Bone marrow (tissue), 2 donors: ENCODE data around the gene KRTAP1-1.
"Not testable (repeated sequence)": the region's sequence is repeated elsewhere in the genome, so short reads cannot be mapped to it uniquely, and the experiment has no call there.

Experiments used
- DNase-seq, 2 donors: peaks; one replicate each; lab custom pipeline; 2025; lab: John Stamatoyannopoulos, UW

Gene KRTAP1-1, protein sequence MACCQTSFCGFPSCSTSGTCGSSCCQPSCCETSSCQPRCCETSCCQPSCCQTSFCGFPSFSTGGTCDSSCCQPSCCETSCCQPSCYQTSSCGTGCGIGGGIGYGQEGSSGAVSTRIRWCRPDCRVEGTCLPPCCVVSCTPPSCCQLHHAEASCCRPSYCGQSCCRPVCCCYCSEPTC

DNA sequence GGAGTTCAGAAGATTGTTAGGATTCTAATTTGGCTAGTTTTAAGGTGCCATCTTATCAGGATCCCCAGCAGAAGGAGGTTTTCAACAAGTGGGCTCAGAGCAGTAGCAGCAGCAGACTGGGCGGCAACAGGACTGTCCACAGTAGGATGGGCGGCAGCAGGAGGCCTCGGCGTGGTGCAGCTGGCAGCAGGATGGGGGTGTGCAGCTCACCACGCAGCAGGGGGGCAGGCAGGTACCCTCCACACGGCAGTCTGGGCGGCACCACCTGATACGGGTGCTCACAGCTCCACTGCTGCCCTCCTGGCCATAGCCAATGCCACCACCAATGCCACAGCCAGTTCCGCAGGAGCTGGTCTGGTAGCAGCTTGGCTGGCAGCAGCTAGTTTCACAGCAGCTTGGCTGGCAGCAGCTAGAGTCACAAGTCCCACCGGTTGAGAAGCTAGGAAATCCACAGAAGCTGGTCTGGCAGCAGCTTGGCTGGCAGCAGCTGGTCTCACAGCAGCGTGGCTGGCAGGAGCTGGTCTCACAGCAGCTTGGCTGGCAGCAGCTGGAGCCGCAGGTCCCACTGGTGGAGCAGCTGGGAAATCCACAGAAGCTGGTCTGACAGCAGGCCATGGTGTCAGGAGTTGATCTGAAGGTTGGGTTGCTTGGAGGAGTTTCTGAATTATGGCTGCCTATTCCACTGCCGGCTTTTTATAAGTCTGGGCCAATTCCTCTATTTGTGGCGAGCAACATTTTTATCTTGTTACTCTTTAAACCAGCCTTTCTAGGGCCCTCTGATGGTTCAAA is at the start of gene KRTAP1-1:
Gene KRTAP1-1 (minus strand): TSS at position 668 of the 789 bp plus-strand sequence. CDS start 53 bp downstream, at position 615.
- DNase-seq = not testable (repeated sequence)

DNA sequence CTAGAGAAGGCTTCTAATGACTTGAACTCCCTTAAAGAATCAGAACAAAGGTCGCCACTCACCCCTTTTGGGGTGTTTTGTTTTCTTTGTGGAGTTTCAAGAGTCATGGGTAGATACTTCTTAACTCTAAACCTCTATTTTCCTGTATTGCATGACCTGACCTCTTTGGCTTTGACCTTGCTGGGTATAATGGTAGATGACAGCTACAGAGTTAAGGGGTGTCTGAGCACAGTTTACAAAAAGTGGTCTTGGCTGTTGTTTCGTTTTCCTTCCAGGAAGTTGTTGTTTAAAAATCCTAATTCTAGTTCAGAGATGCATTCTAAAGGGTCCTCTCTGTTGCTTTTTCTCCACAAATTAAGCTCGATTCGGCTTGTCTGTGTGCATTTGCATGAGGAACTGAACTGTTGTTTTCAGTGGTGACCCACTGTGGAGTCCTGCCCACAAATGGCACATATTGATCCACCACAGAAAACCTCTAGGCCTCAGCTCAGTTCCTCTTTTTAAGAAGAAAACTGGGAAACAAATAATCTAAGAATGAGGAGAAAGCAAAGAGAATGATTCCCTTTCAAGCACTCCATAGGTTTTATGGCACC is 47.6 kb upstream of the KRTAP1-1 start:
- DNase-seq = not testable (repeated sequence)

DNA sequence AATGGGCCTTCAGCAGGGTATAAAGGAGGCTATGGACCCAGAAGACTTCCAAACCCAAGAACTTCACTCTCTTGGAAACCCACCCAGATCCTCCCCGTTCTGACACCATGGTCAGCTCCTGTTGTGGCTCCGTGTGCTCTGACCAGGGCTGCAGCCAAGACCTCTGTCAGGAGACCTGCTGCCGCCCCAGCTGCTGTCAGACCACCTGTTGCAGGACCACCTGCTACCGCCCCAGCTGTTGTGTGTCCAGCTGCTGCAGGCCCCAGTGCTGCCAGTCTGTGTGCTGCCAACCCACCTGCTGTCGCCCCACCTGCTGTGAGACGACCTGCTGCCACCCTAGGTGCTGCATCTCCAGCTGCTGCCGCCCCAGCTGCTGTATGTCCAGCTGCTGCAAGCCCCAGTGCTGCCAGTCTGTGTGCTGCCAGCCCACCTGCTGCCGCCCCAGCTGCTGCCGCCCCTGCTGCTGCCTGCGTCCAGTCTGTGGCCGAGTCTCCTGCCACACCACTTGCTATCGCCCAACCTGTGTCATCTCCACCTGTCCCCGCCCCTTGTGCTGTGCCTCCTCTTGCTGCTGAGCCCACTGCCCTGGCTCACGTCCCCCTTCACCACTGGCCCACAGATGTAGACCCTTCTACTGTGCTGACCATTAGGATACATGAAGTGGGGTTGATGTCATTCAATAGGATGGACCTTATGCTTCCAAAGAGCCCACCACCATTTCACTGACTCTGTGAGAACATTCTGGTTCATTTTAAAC is 43.0 kb upstream of the KRTAP1-1 start, which contains the start of gene KRTAP4-7:
Gene KRTAP4-7 (plus strand): TSS at position 51 of the 757 bp plus-strand sequence. CDS start 57 bp downstream, at position 108.
- not testable (repeated sequence) for DNase-seq

DNA sequence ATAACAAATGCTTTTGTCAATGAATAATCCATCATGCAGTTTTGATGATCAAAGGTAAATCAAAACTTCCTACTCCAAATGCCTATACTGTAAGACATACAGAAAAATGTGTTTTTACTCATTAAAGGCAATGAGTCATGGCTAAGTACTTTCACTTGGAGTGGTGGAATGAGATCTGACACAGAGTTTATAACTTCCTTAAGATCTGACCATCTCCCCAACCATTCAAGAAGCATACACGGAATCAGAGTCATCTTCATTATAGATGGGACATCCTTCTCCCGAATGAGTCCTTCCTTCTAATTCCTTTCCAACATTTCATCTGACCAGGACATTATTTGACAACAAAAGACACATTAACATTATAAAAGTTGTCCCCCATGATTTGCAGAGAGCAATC is 42.2 kb upstream of the KRTAP1-1 start:
- DNase-seq = not testable (repeated sequence)

DNA sequence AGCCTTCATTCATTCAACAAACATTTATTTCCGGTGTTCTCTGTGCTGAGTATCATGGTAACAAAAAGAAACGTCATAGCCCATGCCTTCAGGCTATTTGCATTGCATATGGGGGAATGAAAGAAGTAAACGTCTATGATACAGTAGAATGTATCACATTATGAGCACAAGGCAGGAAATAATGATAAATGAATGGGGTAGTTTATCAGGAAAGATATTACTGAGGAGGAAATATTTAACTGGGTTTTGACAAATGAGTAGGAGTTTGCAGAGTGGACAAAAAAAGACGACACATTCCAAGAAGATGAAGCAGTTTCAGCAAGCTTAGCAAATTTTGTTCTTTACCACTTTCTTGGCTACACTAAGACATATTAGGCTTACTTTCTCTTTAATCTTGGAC is 41.4 kb upstream of the KRTAP1-1 start:
- DNase-seq = no peak

DNA sequence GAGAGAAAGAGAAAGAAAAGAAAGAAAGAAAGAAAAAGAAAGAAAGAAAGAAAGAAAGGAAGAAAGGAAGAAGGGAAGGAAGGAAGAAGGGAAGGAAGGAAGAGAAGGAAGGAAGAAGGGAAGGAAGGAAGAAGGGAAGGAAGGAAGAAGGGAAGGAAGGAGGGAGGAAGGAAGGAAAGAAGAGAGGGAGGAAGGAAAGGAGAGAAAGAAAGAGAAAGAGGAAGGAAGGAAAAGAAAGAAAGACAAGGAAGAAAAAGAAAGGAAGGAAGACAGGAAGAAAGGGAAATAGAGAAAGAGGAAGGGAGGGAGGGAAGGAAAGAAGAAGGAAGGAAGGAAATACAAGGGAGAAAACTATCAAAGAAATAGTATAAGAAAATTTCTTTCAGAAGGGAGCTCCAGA is 35.5 kb upstream of the KRTAP1-1 start:
- no peak for DNase-seq

DNA sequence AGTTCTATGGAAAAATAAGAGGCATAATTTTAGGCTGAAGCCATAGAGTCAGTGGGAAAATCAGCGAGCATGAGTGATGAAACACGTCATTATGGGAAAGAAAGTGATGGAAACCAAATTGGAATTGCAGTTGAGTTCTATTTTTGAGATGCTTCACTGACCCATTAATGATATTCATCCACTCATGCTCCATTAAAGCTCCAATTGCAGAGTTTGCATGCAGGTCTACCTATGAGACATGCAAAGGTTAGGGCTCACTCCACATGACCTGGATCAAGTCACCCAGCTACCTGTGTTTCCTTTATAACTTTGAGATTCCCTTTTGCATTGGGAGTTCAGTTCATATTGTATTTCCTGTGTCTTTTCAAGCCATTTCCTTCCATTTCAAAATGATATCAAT is 32.4 kb upstream of the KRTAP1-1 start:
- DNase-seq = no peak

DNA sequence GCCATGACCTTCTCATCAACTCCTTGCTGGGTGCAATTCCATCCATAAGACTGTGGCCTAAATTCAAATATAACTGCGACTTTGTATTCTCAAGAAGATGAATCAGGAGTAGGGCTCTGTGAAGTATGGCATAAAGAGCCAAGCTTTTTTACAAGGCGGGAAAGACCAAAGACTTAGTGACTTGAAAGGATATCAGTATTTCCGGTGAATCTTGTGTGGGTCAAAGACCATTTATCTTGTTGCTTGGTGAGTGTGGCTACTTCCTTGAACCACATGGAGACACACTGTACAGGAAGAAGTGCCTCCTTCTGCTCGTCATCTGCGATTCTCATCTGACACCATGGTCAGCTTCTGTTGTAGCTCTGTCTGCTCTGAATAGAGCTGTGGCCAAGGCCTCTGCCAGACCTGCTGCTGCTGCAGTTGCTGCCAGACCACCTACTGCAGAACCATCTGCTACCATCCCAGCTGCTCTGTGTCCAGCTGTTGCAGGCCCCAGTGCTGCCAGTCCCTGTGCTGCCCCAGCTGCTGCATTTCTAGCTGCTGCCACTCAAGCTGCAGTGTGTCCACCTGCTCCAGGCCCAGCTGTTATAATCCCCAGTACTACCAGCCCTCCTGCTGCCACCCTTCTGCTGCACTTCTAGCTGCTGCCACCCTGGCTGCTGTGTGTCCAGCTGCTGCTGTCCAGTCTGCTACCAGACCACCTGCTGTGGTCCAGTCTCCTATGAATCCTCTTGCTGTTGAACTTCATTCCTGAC is 30.5 kb upstream of the KRTAP1-1 start:
- no peak for DNase-seq

DNA sequence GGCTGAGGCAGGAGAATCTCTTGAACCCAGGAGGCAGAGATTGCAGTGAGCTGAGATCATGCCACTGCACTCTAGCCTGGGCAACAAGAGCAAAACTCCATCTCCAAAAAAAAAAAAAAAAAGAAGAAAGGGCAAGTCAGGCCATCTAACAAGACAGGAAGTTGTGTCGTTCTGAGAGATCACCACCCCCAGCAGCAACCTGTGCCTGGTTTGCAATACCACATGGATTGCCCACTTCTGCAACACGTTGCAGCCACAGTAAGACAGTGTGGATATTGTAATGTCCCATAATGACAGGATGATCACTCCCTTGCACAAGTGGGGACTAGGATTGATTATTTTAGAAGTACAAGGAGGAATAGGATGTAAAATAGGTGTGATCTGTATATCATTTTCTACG is 27.8 kb upstream of the KRTAP1-1 start:
- no peak for DNase-seq

DNA sequence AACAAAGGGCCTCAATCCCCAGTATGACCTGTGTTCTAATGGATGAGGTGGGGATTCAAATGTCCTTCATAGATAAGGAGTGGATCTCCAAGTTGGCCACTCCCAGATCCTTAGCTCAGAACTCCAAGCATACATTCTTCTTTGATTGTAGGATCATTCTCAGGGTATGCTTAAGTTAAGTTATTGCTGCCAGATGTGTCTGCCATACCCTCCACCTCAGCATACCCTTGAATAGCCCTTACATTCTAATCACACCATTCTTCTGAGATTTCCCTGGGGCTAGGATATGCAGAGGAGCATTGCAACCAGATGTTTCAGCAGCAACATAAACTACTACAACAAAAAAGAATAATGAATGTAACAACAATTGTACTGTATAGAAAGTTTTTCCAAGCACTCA is 26.0 kb upstream of the KRTAP1-1 start:
- DNase-seq = no peak

DNA sequence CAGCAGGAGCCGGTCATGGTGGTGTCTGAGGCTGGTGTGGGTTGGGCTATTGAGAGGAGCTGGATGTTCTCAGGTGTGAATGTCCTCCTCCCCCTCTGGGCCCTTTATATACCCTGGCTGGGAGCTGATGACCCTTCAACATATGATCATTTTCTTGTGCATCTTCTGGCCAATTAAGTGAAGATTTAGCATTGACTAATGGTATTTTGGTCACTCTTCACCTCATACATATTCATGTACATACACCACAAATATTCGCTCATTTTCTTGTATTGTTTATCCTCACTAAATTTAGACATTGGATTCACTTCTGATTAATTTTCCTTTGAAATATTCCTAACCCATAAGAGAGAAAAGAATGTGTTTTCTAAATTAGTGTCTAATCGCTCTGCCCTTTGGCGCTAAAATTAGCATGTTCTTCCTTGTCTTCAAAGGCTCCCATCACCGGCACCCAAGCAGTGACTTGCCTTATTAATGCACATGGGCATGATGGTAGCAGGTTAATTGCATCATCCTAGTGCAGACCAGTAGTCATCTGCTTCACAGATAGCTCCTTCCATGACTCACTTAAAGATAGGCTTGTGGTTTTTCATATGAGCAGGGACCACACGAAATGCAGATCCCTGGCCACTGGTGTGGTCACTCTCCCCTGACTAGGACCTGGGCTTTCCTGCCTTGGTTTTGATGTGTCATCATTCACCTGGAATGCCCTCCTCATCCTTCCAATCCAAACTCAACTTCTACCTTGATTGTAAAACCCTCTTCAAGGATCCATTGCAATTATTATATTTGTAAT is 24.8 kb upstream of the KRTAP1-1 start, which contains the start of gene KRTAP2-4:
Gene KRTAP2-4 (minus strand): TSS at position 51 of the 796 bp plus-strand sequence. CDS start 34 bp downstream, at position 17.
- no peak for DNase-seq

DNA sequence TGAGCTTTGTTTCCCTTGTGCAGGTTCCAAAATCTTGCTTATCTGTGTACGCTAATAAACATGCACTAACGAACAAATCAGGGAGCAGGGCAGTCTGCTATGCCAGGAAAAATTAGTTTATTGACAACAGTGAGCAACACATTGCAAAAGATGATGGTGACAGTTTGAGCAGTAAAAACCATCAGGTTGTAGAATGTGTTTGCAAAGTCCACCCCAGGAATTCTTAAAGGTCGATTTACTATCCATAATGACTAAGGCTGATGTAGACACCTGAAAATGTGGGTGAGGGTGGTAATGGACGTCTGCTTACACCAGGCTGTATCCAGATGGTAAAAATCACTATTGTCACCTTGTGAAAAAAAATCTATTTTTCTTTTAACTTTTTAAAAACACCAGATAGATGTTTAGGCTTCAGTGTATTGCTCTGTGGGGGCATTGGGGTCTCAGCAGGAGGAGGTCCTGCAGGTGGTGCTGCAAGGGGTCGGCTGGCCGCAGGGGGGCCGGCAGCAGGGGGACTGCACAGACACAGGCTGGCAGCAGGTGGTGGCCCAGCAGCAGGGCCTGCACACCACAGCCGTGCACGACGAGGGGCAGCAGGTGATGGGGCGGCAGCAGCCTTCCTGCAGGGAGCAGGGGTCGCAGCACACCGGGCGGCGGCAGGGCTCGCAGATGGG is 23.9 kb upstream of the KRTAP1-1 start:
- DNase-seq = not testable (repeated sequence)

DNA sequence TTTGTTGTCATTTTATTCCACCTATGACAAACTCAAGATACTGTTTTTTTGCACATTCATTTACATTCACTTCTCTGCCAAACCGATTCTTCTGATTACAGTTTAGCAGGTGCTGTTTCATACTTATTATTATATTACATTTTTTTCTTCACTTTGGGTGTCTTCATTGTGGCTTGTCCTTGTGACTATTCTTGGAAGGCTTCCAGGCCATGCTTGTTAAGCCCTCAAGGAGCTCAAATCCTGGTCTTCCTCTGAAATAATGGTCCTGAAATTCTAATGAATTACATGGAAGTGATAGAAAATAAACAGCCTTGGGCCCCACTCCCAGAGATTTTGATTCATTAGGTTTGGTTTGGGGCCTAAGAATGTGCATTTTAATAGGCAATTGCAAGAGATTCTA is 23.1 kb upstream of the KRTAP1-1 start:
- no peak for DNase-seq

DNA sequence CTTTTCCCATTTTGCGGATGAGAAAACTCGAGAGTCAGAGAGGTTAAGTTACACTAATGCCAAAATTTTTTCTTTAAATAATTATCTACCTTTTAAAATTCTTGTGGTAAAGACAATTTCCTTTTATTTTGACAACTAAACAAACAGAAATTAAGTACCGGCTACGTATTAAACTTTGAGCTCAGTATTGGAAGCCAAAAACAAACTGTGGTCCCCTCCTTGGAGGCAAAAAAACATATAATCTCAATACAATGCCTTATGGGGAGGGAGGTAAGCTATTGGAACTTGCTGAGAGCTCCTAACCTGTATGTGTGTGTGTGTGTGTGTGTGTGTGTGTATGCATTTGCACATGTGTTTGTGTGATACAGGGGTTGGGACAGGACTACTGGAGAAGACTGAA is 22.2 kb upstream of the KRTAP1-1 start:
- DNase-seq = no peak

DNA sequence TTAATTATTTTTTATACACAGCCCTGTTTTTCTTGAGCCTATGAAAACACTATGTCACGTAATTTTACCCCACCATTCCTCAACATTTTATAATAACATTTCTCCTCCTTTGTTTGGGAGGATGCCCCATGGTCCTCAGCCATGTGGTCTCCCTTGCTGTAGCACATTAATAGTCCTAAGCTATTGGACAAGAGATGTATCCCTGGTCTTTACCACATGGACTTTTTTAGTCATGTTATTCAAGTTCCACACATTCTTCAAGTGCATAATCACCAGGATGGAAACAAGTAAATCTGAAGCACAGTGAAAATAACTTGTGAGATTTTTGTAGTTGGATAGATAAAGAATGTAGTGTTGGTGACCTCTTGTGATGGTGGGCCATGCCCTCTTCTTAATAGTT is 20.7 kb upstream of the KRTAP1-1 start:
- no peak for DNase-seq

DNA sequence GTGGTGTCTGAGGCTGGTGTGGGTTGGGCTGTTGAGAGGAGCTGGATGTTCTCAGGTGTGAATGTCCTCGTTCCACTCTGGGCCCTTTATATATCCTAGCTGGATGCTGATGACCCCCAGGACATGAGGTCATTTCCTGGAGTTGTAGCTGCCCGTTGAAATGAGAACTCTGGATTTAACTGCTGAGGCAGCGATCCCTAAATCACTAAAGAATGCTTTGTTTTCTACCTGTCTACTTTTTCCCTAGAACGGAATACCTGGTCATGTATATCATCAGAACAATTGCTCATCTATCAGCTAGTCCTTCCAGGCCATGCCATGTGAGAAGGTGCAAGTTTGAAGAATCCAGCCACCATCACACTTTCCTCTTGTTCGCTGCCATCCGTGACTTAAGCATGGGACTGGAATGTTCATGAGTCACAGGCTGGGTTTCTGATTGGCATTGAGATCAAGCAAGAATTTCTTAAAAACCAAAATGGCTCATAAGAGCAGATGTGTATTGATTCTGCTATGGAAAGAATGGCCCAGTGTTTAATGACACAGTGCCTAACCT is 18.9 kb upstream of the KRTAP1-1 start, which contains the start of gene KRTAP2-3:
Gene KRTAP2-3 (minus strand): TSS at position 63 of the 553 bp plus-strand sequence. CDS start 64 bp downstream, outside the sequence.
- no peak for DNase-seq

DNA sequence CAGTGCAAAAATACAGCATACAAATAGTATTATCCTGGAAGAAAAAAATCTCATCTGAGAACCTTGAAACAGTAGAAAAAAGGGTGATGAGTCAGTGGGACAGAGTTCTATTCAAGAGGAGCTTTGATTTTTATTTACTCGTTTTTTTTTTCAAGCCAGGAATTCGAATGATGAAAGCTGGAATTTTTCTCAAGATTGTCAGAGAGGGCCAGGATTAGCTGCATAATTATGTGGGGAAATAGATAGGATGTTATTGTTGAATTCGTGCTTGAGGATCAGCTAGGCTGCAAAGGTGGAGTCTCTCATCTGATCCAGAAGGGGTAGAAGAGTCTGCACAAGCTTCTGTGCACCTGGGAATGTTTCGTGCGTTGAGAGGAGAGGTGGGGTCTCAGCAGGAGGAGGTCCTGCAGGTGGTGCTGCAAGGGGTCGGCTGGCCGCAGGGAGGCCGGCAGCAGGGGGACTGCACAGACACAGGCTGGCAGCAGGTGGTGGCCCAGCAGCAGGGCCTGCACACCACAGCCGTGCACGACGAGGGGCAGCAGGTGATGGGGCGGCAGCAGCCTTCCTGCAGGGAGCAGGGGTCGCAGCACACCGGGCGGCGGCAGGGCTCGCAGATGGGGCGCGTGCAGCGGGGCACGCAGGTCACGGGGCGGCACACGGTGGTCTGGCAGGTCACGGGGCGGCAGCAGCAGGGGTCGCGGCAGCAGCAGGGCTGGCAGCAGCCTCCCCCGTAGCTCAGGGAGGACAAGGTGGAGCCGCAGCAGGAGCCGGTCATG is 18.2 kb upstream of the KRTAP1-1 start:
- DNase-seq = not testable (repeated sequence)

DNA sequence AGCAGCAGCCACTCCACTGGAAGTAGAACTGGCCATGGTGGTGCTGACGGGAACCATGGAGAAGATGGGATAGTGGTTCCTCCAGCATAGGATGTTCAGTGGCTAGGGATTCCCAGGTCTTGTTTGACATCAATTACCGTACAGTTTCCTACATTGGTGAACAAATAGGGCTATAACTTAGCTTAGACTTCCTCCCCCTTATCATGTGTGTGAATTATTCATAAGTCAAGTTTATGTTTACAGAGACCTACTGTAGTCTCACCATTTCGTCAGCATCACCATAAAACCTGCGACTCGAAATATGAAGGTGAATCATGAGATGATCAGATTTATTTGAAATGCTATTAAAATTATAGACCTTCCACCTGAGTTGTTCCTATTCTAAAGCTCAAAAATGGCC is 17.5 kb upstream of the KRTAP1-1 start:
- DNase-seq = no peak

DNA sequence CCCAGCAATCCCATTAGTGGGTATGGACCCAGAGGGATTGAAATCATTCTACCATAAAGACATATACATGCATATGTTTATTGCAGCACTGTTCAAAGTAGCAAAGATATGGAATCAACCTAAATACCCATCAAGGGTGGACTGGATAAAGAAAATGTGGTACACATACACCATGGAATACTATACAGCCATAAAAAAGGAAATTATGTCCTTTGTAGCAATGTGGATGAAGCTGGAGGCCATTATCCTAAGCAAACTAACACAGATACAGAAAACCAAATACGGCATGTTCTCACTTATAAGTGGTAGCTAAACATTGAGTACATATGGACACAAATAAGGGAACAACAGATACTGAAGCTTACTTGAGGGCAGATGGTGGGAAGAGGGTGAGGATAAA is 16.3 kb upstream of the KRTAP1-1 start:
- no peak for DNase-seq
